Neural cell (in vitro differentiated cells): Measurements from ENCODE around the gene TMEM14B.

Experiments
- CTCF ChIP-seq: fragments of 450-650 bp; IDR thresholded peaks from 2 replicates; pipeline ENCODE4 v1.5.1; 2014; ENCODE audit warnings: antibody characterized with exemption, mild to moderate bottlenecking, moderate library complexity; ENCODE audit not compliant: poor library complexity, severe bottlenecking
- EP300 ChIP-seq: fragments of 450-650 bp; conservative IDR thresholded peaks from 2 replicates; pipeline ENCODE4 v1.6.1; 2014; ENCODE audit warnings: antibody characterized with exemption, mild to moderate bottlenecking, moderate library complexity; ENCODE audit not compliant: poor library complexity, severe bottlenecking
- EZH2 ChIP-seq: fragments of 200-600, 300-800 bp; shearing (Covaris generic), sonication (generic); IDR thresholded peaks from 2 replicates; pipeline ENCODE4 v1.6.1; 2014; ENCODE audit warnings: antibody characterized with exemption, low read length, borderline replicate concordance, mild to moderate bottlenecking; ENCODE audit not compliant: insufficient read depth, poor library complexity, severe bottlenecking
- MXI1 ChIP-seq: fragments of 450-650 bp; conservative IDR thresholded peaks from 2 replicates; pipeline ENCODE4 v1.6.1; 2014; ENCODE audit warnings: antibody characterized with exemption, mild to moderate bottlenecking; ENCODE audit not compliant: poor library complexity, severe bottlenecking
- POLR2AphosphoS5 ChIP-seq: IDR thresholded peaks from 2 replicates; pipeline ENCODE4 v1.6.1; 2012
- RAD21 ChIP-seq: fragments of 450-650 bp; conservative IDR thresholded peaks from 2 replicates; pipeline ENCODE4 v1.6.1; 2014; ENCODE audit warnings: antibody characterized with exemption, mild to moderate bottlenecking, moderate library complexity
- REST ChIP-seq: IDR thresholded peaks from 2 replicates; pipeline ENCODE4 v1.6.1; 2012; ENCODE audit warnings: borderline replicate concordance
- SMC3 ChIP-seq: fragments of 450-650 bp; conservative IDR thresholded peaks from 2 replicates; pipeline ENCODE4 v1.6.1; 2014; ENCODE audit warnings: antibody characterized with exemption, mild to moderate bottlenecking, moderate library complexity; ENCODE audit not compliant: poor library complexity
- TAF1 ChIP-seq: IDR thresholded peaks from 2 replicates; pipeline ENCODE4 v1.6.1; 2012; ENCODE audit warnings: low read depth

- TF ChIP-seq EZH2 (no peak), CTCF (no peak), POLR2AphosphoS5 (no peak), TAF1 (no peak), RAD21 (no peak), REST (no peak), EP300 (no peak), SMC3 (no peak), MXI1 (no peak)
Observed at GRCh38 chr6:10720265-10720959, 27.2 kb upstream of the TMEM14B start.
